ENCODE data around the gene BCL7A.

BCL7A gene

GRCh38 chr12:122067548-122067947, 45.9 kb downstream of the BCL7A start:
- Histone ChIP-seq H3K4me2 (ENCODE audit: low read length) (peak overlapping the region; percentile 29), H3K79me2 (ENCODE audit: insufficient read depth, low read length) (no peaks in the 10 kb centered on the region), H3K9ac (ENCODE audit: low read length) (no peak overlapping the region; the same call in 1 of the 2 replicates), H3F3A (ENCODE audit: insufficient read depth, low read length) (0 out of 2 replicates have a peak, but pooled peaks cover 2% of the 10 kb centered on the region), H3K27ac (ENCODE audit: low read depth, low read length, poor library complexity, severe bottlenecking) (peak overlapping the region; percentile 81), H3K27me3 (ENCODE audit: insufficient read depth, low read length) (no peaks in the 10 kb centered on the region), H3K4me3 (ENCODE audit: low read depth, low read length, poor library complexity, severe bottlenecking) (no peak overlapping the region), H3K9me2 (ENCODE audit: low read depth, low read length) (no peaks in the 10 kb centered on the region), H3K9me3 (ENCODE audit: low read length) (no peaks in the 10 kb centered on the region), H4K20me1 (ENCODE audit: insufficient read depth, low read length) (no peaks in the 10 kb centered on the region), H3K36me3 (ENCODE audit: insufficient read depth, low read length) (0 out of 2 replicates have a peak, but pooled peaks cover 3% of the 10 kb centered on the region), H3K4me1 (ENCODE audit: insufficient read depth, low read length, severe bottlenecking) (peaks cover 55% of the 10 kb centered on the region), H2AFZ (ENCODE audit: low read length) (no peak overlapping the region)
- no peak for TF ChIP-seq EZH2 (IDR thresholded peaks at IDR 0.05; ENCODE audit: borderline replicate concordance, low read length)
- TF ChIP-seq CTCF (IDR thresholded peaks at IDR 0.05; ENCODE audit: low read length): no peak

- peak overlapping the region; percentile 81 for H3K27ac ChIP-seq (ENCODE audit: low read depth, low read length, poor library complexity, severe bottlenecking)
- no peak overlapping the region for H2AFZ ChIP-seq (ENCODE audit: low read length)
Observed at GRCh38 chr12:122067966-122068365, 46.3 kb downstream of the BCL7A start.

GRCh38 chr12:122072031-122072970, 50.6 kb downstream of the BCL7A start:
- no peak for TF ChIP-seq CTCF (IDR thresholded peaks at IDR 0.05; ENCODE audit: low read length)
- no peak for TF ChIP-seq EZH2 (IDR thresholded peaks at IDR 0.05; ENCODE audit: borderline replicate concordance, low read length)
- H3K9ac ChIP-seq (ENCODE audit: low read length): no peak overlapping the region
- no peak overlapping the region for H3K4me2 ChIP-seq (ENCODE audit: low read length)
- H3K27ac ChIP-seq (ENCODE audit: low read depth, low read length, poor library complexity, severe bottlenecking): no peak overlapping the region
- peaks cover 9% of the 10 kb centered on the region; the same call in 1 of the 2 replicates for H3K36me3 ChIP-seq (ENCODE audit: insufficient read depth, low read length)
- H3K9me3 ChIP-seq (ENCODE audit: low read length): no peaks in the 10 kb centered on the region
- H2AFZ ChIP-seq (ENCODE audit: low read length): no peak overlapping the region
- H3K9me2 ChIP-seq (ENCODE audit: low read depth, low read length): no peaks in the 10 kb centered on the region
- 0 out of 2 replicates have a peak, but pooled peaks cover 3% of the 10 kb centered on the region for H3K27me3 ChIP-seq (ENCODE audit: insufficient read depth, low read length)
- H3K79me2 ChIP-seq (ENCODE audit: insufficient read depth, low read length): no peaks in the 10 kb centered on the region
- peaks cover 20% of the 10 kb centered on the region for H3K4me1 ChIP-seq (ENCODE audit: insufficient read depth, low read length, severe bottlenecking)
- H4K20me1 ChIP-seq (ENCODE audit: insufficient read depth, low read length): no peaks in the 10 kb centered on the region
- H3K4me3 ChIP-seq (ENCODE audit: low read depth, low read length, poor library complexity, severe bottlenecking): no peak overlapping the region
- H3F3A ChIP-seq (ENCODE audit: insufficient read depth, low read length): no peaks in the 10 kb centered on the region

More at GRCh38 chr12:122067966-122068365, 46.3 kb downstream of the BCL7A start:
- Histone ChIP-seq H3K4me2 (ENCODE audit: low read length) (peak overlapping the region; percentile 29), H3K27me3 (ENCODE audit: insufficient read depth, low read length) (no peaks in the 10 kb centered on the region), H3K9me3 (ENCODE audit: low read length) (no peaks in the 10 kb centered on the region), H3K9me2 (ENCODE audit: low read depth, low read length) (no peaks in the 10 kb centered on the region), H3K4me3 (ENCODE audit: low read depth, low read length, poor library complexity, severe bottlenecking) (no peak overlapping the region), H3K4me1 (ENCODE audit: insufficient read depth, low read length, severe bottlenecking) (peaks cover 51% of the 10 kb centered on the region), H3K36me3 (ENCODE audit: insufficient read depth, low read length) (0 out of 2 replicates have a peak, but pooled peaks cover 3% of the 10 kb centered on the region), H3F3A (ENCODE audit: insufficient read depth, low read length) (0 out of 2 replicates have a peak, but pooled peaks cover 2% of the 10 kb centered on the region), H4K20me1 (ENCODE audit: insufficient read depth, low read length) (no peaks in the 10 kb centered on the region), H3K79me2 (ENCODE audit: insufficient read depth, low read length) (no peaks in the 10 kb centered on the region), H3K9ac (ENCODE audit: low read length) (peak overlapping the region; percentile 37; the same call in 1 of the 2 replicates)
- TF ChIP-seq EZH2 (IDR thresholded peaks at IDR 0.05; ENCODE audit: borderline replicate concordance, low read length): no peak
- no peak for TF ChIP-seq CTCF (IDR thresholded peaks at IDR 0.05; ENCODE audit: low read length)

Data from OCI-LY1 (cell line).